IPS-NIHi7 (cell line): ENCODE measurements around the gene SMYD2.

ENCODE experiments used
- DNase-seq: peaks from one replicate; pipeline ENCODE4 v3.0.0; 2012; ENCODE audit warnings: mixed read lengths; ENCODE audit errors: extremely low spot score

The SMYD2 gene

GRCh38 chr1:214360525-214361164 is 79.7 kb downstream of the SMYD2 start:
- DNase-seq, result no peak

GRCh38 chr1:214361636-214362035 is 80.7 kb downstream of the SMYD2 start:
- no peak for DNase-seq

DNA sequence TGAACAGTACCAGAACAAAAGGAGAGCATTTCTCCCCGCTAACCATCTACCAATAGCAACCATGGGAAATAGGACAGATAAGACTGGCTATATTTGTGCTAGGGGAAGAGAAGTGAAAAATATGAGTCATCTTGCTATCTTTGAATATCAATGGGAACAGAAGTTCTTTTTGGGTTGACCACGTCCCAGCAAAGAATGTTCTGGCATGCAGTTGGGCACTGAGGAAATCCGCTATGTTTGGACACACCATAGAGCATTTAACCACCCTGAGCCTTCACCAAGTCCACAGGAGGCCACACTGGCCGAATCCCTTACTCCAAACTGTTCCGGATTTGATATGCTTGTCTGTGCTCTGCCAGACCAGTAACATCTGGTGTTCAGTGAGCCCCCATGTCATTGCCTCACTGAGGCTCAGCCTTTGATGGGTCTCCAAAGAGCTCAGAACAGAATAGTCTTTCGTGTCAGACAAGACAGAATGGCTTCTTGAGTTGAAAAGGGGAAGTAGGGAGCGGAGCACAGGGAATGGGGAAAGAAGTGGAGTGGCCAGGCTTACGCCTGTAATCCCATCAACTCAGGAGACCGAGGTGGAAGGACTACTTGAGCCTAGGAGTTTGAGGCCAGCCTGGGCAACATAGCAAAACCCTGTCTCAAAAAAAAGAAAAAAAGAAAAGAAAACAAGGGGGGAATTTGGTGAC is 81.4 kb downstream of the SMYD2 start:
- no peak for DNase-seq

DNA sequence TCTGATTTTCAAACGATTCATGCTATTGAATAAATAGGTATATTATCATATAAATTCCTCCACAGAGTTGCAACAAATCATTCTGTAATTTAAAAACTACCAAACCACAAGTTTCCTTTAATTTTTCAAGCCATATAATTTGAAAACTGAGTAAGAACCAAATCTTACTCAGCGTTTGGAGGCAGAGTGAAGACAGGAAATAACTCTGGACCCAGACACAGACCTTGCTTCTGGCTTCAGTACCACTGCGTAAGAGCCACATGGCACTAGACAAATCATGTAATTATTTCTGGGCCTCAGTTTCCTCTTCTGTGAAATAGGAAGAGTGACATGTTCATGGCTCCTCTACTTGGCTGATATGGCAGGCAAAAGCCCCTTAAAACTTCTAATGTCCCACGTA is 82.4 kb downstream of the SMYD2 start:
- DNase-seq, result no peak

DNA sequence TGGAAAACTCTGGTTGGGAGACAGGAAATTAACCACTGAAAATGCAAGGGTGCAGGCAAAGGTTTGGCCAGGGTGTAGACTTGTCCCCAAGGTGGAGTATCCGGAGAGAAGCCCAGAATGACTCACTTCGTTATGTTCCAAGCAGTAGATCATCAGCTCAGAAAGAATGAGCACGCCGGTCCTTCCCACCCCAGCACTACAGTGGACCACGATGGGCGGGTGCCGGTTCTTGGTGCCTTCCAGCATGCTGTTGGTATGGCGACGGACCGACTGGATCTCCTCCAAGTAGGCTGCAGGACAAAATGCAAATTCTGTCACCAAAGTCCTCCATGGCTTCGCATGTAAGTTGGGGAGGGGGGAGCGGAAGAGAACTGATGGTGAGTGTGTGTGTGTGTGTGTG is 83.4 kb downstream of the SMYD2 start:
- DNase-seq, result no peak

DNA sequence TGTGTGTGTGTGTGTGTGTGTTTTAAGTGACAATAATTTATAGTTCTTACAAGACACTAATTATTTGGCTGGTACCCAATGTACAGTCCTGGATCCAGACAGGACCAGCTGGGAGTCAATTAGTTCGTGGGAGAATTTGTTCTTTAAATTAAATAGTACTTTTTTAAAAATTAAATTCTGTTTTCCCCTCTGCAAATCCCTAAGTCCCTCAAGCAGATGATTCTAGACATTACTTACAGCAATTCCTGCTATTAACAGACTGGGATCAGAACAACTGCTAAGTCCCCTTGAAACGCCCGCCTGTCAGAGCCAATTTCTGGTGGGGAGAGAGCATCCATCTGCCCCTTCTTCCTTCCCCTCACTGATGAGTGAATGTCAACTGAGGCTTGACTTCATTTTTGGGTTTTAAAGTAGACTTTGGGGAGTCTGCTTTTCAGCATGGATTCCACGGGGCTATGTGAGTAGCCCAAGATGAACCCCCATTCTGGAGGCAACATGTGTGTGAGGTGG is 83.9 kb downstream of the SMYD2 start:
- DNase-seq, result no peak

GRCh38 chr1:214367841-214368240 is 86.9 kb downstream of the SMYD2 start:
- no peak for DNase-seq

- no peak for DNase-seq
These were observed 88.4 kb downstream of the SMYD2 start for GRCh38 chr1:214369364-214369763.

DNA sequence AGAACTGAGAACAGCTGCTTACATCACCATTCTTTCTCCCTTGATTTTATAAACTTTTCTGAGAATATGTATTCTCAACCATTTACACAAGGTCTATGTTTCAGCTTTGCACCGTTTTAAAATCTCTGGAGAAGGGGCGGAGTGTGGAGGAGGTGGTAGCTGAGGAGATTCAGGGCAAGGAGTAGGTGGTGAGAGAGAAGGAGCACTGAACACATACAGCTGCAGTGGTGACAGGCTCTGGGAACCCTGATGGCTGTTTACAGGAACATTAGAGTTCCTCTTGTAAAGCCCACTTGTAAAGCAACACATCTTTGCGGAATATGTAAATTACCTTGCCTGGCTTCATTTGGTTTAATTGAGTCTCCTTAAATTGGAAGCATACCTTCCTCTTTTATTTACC is 89.7 kb downstream of the SMYD2 start:
- DNase-seq, result no peak

GRCh38 chr1:214372092-214372491 is 91.1 kb downstream of the SMYD2 start:
- DNase-seq, result no peak

GRCh38 chr1:214377485-214377884 is 96.5 kb downstream of the SMYD2 start:
- DNase-seq, result no peak

DNA sequence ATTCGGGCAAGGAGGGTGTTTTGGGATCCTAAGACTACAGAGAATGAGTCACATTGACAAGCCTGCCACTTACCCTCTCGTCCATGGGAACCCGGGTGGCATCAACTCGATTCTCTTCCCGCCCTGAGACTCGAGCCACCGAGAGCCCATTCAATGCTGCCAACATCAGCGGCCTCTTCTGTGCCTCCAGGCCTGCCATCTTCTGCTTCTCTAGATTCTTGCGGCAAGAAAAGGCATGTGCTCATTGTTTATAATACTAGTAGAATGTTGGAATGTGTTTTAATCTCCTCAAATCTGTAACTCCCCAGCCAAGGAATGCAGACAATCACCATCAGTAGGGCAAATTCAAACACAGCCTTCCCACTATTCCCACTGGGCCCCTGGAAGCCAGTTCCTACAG is 96.9 kb downstream of the SMYD2 start:
- no peak for DNase-seq

- DNase-seq, result no peak
These were observed 97.5 kb downstream of the SMYD2 start for GRCh38 chr1:214378492-214378891.

- peak; percentile 20 for DNase-seq
These were observed 98.4 kb downstream of the SMYD2 start for GRCh38 chr1:214379236-214379970.

- peak; percentile 25 for DNase-seq
These were observed 99.4 kb downstream of the SMYD2 start for GRCh38 chr1:214380396-214380795.

DNA sequence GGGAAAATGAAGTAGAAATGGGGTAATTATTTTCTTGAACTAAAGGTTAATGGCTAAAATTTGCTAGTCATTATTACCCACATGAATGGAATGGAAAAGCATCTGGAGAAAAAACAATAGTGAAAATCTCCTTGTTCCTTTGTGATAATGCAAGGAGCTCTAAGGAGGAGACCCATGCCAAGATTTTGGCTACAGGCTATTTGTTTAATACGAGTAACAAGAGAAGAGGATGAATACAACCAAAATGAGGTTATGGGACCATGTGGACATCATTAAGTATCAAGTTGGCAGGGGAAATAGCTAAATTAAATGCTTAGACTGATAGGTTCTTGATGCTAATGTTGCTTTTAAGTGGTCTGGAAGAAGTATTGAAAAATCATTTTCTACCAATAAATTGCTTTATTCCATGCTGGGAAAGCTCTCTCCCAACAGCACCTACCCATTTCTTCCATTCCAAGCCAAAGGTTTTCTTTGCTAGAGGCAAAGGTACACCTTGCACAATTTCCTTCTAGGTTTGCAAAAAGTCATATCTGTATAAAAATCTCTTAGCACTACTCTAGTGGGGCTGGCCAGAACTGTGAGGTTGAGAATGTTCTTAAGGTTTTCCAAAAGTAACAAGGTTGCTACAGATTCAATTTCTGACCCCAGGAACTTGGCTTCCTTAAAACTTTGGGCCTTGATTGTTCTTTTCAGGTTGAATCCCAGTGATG is 100.2 kb downstream of the SMYD2 start:
- DNase-seq, result no peak

GRCh38 chr1:214383381-214384372 is 102.7 kb downstream of the SMYD2 start:
- DNase-seq, result no peak

DNA sequence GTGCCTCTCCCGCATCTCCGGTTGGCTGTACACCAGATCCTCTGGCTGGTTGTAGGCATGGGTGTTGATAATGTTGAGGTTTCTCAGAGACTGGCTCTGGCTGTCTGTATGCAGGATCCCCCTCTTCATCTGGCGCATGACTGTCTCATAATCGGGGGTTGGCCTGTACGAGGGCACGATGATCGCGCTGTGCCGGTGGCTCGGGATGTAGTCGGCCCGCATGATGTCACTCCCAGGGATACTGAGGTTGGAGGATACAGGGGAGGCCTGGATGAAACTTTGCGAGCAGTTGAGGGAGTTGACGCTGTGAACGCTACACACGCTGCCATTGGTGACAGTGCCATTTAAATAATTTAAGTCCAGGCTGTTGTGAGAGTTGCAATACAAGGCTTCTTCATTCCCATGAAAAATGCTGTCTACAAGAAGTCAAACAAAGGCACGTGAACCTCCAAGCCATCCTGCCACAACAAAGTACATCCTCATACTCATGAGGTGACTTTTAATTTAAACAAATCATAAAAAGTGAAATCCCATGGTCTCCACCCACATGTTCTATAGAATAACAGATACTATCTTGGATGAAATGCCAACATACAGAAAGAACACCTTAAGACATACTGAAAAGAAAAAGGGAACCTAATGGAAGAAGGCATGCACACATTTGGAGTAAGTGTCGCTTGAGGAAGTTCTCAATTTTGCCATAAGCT is 103.6 kb downstream of the SMYD2 start:
- no peak for DNase-seq

GRCh38 chr1:214385428-214385827 is 104.5 kb downstream of the SMYD2 start:
- DNase-seq, result no peak

DNA sequence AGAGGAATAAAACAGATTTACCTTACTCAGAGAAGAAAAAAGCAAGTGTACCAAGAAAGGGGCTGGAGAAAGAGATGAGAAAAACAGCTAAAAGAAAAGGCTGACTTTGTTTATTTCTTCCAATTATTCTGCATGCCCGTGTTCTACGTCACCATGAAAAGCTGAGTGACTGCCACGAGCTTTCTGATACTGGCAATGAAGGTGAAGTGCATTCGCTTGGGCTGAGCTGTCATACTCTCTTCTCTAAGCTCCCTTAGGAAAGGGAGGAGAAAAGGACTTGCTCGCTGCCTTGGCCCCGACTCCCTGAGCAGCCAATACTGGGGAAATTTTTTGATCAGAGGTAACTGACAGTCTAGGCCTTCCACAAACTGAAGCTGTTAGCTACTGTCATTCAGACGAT is 105.4 kb downstream of the SMYD2 start:
- DNase-seq, result no peak
